ENCODE measurements around the gene RSU1. TPM values are rescaled to one million over a fixed set of nuclear protein-coding genes. Genes with fewer than 3 reads are reported as not detected.

Gene RSU1
- total RNA-seq, 1 donor from 2014 or later, result 60.7 TPM

DNA sequence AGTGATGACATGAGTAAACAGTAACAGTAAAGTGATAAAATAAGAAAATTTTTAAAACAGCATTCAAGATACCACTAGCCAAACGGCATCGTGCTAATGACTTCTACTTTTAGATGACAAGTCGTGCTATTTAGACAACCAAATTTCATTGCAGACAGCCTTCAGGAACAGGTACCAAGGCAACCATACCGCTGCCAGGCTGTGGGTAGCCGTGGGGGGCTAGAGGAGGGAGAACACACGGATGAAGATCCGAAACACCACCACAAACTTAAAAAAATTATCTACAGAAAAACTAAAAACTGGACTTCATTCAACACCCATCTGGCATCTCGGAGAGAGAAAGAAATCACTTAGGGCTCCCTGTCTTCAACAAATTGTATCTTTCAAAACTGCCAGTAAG is 89.6 kb downstream of the RSU1 start:
- intact Hi-C loops (cut with micrococcal nuclease), result no loop called here
- ChIA-PET CTCF (no interaction called here), POLR2A (no interaction called here)
- H3K4me1 Mint-ChIP-seq, result peaks cover 16% of the 10 kb centered on the region
- no peak overlapping the region for H3K27ac Mint-ChIP-seq
- peaks cover 68% of the 10 kb centered on the region for H3K36me3 Mint-ChIP-seq (ENCODE audit: low read depth)
- TF ChIP-seq CTCF (IDR thresholded peaks at IDR 0.05), result no peak
- H3K9me3 Mint-ChIP-seq, result peaks cover 4% of the 10 kb centered on the region
- H3K27me3 Mint-ChIP-seq, result no peaks in the 10 kb centered on the region
- DNase-seq, result no peak
- no peak overlapping the region for H3K4me3 Mint-ChIP-seq
- no peak for ATAC-seq (ENCODE audit: low read depth)

- Mint-ChIP-seq H3K27ac (no peak overlapping the region), H3K27me3 (no peaks in the 10 kb centered on the region), H3K4me3 (no peak overlapping the region), H3K9me3 (peaks cover 2% of the 10 kb centered on the region), H3K4me1 (peaks cover 7% of the 10 kb centered on the region), H3K36me3 (ENCODE audit: low read depth) (peaks cover 64% of the 10 kb centered on the region)
- no peak for TF ChIP-seq CTCF (IDR thresholded peaks at IDR 0.05)
- ATAC-seq (ENCODE audit: low read depth) (no peak), DNase-seq (no peak)
- CTCF ChIA-PET, result no interaction called here
- POLR2A ChIA-PET, result no interaction called here
- intact Hi-C loops (cut with micrococcal nuclease), result no loop called here
Observed at GRCh38 chr10:16724509-16724908, 92.7 kb downstream of the RSU1 start.

DNA sequence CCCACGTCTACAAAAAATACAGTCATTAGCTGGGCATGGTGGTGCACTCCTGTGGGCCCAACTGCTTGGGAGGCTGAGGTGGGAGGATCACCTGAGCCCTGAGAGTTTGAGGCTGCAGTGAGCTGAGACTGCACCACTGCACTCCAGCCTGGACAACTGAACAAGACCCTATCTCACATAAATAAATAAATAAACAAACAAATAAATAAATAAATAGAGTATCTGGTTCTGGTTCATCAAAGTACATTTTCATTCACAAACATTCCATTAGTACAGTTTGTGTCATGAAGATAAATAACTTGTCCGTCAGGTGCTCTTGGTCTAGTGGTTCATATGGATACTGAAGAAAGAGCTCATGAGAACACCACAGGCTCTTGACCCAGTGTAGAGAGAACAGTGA is 96.4 kb downstream of the RSU1 start:
- H3K27me3 Mint-ChIP-seq, result no peaks in the 10 kb centered on the region
- ATAC-seq (ENCODE audit: low read depth), result no peak
- no peaks in the 10 kb centered on the region for H3K4me1 Mint-ChIP-seq
- POLR2A ChIA-PET, result no interaction called here
- CTCF ChIA-PET, result no interaction called here
- no peak overlapping the region for H3K4me3 Mint-ChIP-seq
- intact Hi-C loops (cut with micrococcal nuclease), result no loop called here
- H3K9me3 Mint-ChIP-seq, result peaks cover 4% of the 10 kb centered on the region
- no peak for DNase-seq
- H3K27ac Mint-ChIP-seq, result no peak overlapping the region
- peaks cover 55% of the 10 kb centered on the region for H3K36me3 Mint-ChIP-seq (ENCODE audit: low read depth)
- no peak for TF ChIP-seq CTCF (IDR thresholded peaks at IDR 0.05)

DNA sequence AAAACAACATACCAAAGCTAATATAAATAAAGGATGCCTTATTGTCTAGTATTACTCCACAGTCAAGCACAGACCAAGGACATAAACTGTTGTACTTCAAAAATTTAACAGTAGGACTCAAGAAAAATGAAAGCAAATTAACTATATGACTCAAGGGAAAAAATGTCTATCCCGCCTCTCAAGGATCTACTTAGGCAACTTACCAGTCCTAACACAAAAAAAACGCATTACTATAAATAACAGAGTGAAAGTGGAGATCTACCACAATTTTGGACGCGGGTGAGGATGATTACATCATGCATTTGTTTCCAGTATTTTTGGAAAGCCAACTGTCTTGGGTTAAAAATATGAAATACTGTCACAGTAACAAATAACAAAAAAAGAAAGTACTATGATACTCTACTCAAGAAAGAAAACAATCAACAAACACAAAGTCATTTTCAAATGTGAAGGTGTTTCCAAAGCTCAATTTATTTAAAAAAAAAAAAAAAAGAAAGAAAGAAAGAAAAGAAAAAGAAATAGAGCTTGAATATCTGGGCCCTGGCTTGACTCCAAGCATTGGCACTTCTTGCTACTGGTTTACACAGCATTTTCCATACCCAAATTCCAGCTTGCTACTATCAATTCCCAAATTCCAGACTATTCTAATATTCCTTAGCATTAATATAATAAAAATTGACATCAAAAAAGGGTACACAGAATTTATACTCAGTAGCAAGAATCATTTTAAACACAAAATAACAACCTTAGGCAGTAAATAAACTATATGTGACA is 99.4 kb downstream of the RSU1 start:
- H3K27me3 Mint-ChIP-seq, result no peaks in the 10 kb centered on the region
- H3K4me3 Mint-ChIP-seq, result no peak overlapping the region
- intact Hi-C loops (cut with micrococcal nuclease), result no loop called here
- peaks cover 66% of the 10 kb centered on the region for H3K36me3 Mint-ChIP-seq (ENCODE audit: low read depth)
- ChIA-PET POLR2A (no interaction called here), CTCF (no interaction called here)
- ATAC-seq (ENCODE audit: low read depth), result no peak
- H3K9me3 Mint-ChIP-seq, result peaks cover 17% of the 10 kb centered on the region
- H3K27ac Mint-ChIP-seq, result no peak overlapping the region
- no peak for DNase-seq
- H3K4me1 Mint-ChIP-seq, result no peaks in the 10 kb centered on the region
- TF ChIP-seq CTCF (IDR thresholded peaks at IDR 0.05), result no peak

DNA sequence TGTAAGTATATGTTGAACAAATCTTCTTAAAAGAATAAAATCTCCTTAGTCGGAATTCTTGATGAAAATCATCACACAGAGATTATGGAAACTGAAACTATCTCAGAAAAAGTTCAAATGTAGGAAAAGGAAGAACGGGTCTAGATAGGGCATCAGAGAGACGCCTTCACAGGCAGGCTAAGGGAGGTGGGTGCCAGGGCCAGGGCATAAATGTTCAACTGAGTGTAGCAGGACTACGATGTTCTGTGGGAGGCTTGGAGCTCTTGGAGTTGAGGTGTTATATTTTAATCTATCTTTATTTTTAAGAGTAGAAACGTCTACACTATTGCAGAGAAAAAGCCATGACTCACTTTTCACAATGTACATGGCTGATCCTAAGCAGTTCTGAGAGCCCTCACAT is 101.2 kb downstream of the RSU1 start:
- intact Hi-C loops (cut with micrococcal nuclease), result no loop called here
- POLR2A ChIA-PET, result no interaction called here
- ATAC-seq (ENCODE audit: low read depth) (no peak), DNase-seq (no peak)
- H3K36me3 Mint-ChIP-seq (ENCODE audit: low read depth), result peaks cover 60% of the 10 kb centered on the region
- peaks cover 29% of the 10 kb centered on the region for H3K9me3 Mint-ChIP-seq
- no peaks in the 10 kb centered on the region for H3K4me1 Mint-ChIP-seq
- no peak overlapping the region for H3K4me3 Mint-ChIP-seq
- TF ChIP-seq CTCF (IDR thresholded peaks at IDR 0.05), result no peak
- CTCF ChIA-PET, result no interaction called here
- no peak overlapping the region for H3K27ac Mint-ChIP-seq
- H3K27me3 Mint-ChIP-seq, result no peaks in the 10 kb centered on the region

Data from activated B cell treated with CpG ODN at 0.5 μM for 24 hours (primary cell).